Spleen (tissue), 7 donors: ENCODE data around the gene TMEM126B.

Experiments used
- POLR2A ChIP-seq, 3 donors: fragments of 450-650 bp; IDR thresholded peaks; one replicate each; pipeline ENCODE4 v1.5.1; 2017; ENCODE audit warnings: antibody characterized with exemption in 3 of 3, mild to moderate bottlenecking in 1 of 3
- POLR2AphosphoS5 ChIP-seq, 3 donors: sonication (generic); formaldehyde crosslinking; IDR thresholded peaks; one replicate each; pipeline ENCODE4 v1.5.1; 2017; ENCODE audit warnings: antibody characterized with exemption in 3 of 3
- TF ChIP-seq, protein P1 (sequence below), 11 experiments: fragments of 200-600 bp in 7 of 11; fragments of 450-650 bp in 4 of 11; sonication (generic) in 4 of 11; IDR thresholded peaks in 8 of 11; conservative IDR thresholded peaks in 3 of 11; 1 replicate in 7 of 11; 2 replicates in 4 of 11; pipeline versions ENCODE4 v1.4.0 to v1.8.0; 2016 to 2021; ENCODE audit warnings: antibody characterized with exemption in 11 of 11, inconsistent platforms in 4 of 11, mild to moderate bottlenecking in 1 of 11
- donor health status: DM: no; HTN: no; CAD: no; lungs with moderate emphysema.
- donor health status: DM: no; HTN: no; CAD: no.
- donor health status: DM: no; HTN: no; CAD: no.

DNA sequence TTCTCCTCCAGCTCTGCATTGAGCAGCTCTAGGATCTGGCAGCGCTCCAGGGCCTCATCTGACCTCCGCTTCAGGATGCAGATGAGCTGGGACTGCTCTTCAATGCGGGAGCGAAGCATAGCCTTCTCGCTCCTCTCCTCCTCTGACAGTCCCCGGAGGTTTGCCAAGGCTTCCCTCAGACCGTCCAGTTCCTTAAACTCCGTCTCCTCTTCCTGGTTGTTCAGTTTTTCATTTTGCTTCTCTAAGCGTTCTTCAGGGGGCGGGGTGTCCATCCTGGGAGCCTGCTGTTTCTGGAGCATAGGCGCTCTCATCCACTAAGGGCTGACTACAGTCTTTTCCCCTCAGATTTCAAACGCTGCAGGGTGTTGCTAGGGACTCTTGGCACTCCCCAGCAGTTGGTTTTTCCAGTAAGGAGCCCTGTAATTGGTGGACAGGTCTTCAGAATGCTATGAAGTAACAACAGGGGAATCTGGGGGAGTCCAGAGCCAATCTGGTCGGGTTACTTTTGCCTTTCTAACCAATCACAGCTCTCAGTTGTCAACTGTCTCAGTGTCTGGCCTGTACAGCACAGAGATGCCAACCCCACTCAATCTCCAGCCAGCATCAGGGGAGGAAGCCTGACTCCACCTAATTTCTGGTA lies 57.5 kb downstream of the TMEM126B start, which contains the start of gene CCDC89:
- TF ChIP-seq POLR2AphosphoS5 (IDR thresholded peaks at IDR 0.05) (no peak), POLR2A (IDR thresholded peaks at IDR 0.05) (no peak)
- TF ChIP-seq, protein P1, sequence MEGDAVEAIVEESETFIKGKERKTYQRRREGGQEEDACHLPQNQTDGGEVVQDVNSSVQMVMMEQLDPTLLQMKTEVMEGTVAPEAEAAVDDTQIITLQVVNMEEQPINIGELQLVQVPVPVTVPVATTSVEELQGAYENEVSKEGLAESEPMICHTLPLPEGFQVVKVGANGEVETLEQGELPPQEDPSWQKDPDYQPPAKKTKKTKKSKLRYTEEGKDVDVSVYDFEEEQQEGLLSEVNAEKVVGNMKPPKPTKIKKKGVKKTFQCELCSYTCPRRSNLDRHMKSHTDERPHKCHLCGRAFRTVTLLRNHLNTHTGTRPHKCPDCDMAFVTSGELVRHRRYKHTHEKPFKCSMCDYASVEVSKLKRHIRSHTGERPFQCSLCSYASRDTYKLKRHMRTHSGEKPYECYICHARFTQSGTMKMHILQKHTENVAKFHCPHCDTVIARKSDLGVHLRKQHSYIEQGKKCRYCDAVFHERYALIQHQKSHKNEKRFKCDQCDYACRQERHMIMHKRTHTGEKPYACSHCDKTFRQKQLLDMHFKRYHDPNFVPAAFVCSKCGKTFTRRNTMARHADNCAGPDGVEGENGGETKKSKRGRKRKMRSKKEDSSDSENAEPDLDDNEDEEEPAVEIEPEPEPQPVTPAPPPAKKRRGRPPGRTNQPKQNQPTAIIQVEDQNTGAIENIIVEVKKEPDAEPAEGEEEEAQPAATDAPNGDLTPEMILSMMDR (IDR thresholded peaks at IDR 0.05 in 8 of 11, conservative IDR thresholded peaks at IDR 0.05 in 3 of 11): no peak
